Effector memory CD4-positive, alpha-beta T cell (primary cell): ENCODE results near the gene GPI.
A peak's percentile ranks its signal among the peaks of the same experiment; 100 is the strongest.

ENCODE experiments used
- DNase-seq, 3 donors: peaks; one replicate each; pipeline ENCODE4 v3.0.0-alpha.2; 2020
- H3K27ac ChIP-seq: 2 replicates; pipeline ENCODE4 v1.7.0; 2013; ENCODE audit warnings: mild to moderate bottlenecking, low read length, moderate library complexity; ENCODE audit not compliant: insufficient read depth, poor library complexity, severe bottlenecking
- H3K27me3 ChIP-seq: replicated peaks from 2 replicates; pipeline ENCODE4 v1.7.0; 2013; ENCODE audit warnings: mild to moderate bottlenecking, low read length; ENCODE audit not compliant: insufficient read depth, control insufficient read depth, poor library complexity, severe bottlenecking
- H3K36me3 ChIP-seq: 2 replicates; pipeline ENCODE4 v1.7.0; 2013; ENCODE audit warnings: mild to moderate bottlenecking, low read length, moderate library complexity; ENCODE audit not compliant: control insufficient read depth, insufficient read depth
- H3K4me1 ChIP-seq: 2 replicates; pipeline ENCODE4 v1.7.0; 2013; ENCODE audit warnings: low read length, mild to moderate bottlenecking; ENCODE audit not compliant: control insufficient read depth, insufficient read depth, poor library complexity, severe bottlenecking
- H3K4me3 ChIP-seq: 2 replicates; pipeline ENCODE4 v1.7.0; 2013; ENCODE audit warnings: low read length, low read depth, mild to moderate bottlenecking; ENCODE audit not compliant: insufficient read depth, poor library complexity, severe bottlenecking
- H3K9me3 ChIP-seq: 2 replicates; pipeline ENCODE4 v1.7.0; 2013; ENCODE audit warnings: mild to moderate bottlenecking, low read length, moderate library complexity; ENCODE audit not compliant: control insufficient read depth

Gene GPI

GRCh38 chr19:34337739-34338138 lies 27.3 kb upstream of the GPI start:
- Histone ChIP-seq H3K36me3 (peaks cover 57% of the 10 kb centered on the region), H3K4me1 (peaks cover 2% of the 10 kb centered on the region)

DNA sequence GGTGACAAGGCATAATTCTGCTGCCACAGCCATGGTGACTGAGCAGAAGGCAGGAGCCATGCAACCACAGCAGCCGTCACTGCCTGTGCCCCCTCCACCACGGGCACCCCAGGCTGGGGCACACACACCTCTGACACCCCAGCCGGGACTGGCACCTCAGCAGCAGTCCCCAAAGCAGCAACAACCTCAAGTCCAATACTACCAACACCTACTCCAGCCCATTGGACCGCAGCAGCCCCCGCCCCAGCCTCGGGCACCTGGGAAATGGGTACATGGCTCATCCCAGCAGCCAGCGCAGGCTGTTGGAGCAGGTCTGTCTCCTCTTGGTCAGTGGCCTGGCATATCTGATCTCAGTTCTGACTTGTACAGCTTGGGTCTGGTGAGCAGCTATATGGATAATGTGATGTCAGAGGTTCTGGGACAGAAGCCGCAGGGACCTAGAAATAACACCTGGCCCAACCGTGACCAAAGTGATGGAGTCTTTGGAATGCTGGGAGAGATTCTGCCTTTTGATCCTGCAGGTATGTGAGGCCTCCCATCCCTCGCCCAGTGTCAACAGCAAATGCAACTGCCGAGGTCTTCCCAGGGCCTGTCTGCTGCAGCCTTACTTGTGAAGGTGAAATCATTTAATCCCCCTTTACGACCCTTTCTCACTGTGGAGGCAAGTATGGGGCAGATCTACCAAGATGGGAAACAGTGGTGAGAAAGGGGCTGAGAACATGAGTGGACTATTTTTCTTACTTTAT lies 22.9 kb upstream of the GPI start:
- Histone ChIP-seq H3K27ac (no peak overlapping the region), H3K27me3 (no peaks in the 10 kb centered on the region), H3K4me1 (no peaks in the 10 kb centered on the region), H3K9me3 (no peaks in the 10 kb centered on the region), H3K4me3 (no peak overlapping the region), H3K36me3 (peaks cover 55% of the 10 kb centered on the region)
- DNase-seq: no peak

More at GRCh38 chr19:34337739-34338138, 27.3 kb upstream of the GPI start:
- Histone ChIP-seq H3K4me3 (no peak overlapping the region), H3K27me3 (no peaks in the 10 kb centered on the region), H3K27ac (no peak overlapping the region), H3K9me3 (no peaks in the 10 kb centered on the region)
- no peak for DNase-seq

- Histone ChIP-seq H3K4me1 (no peaks in the 10 kb centered on the region), H3K27ac (no peak overlapping the region), H3K4me3 (no peak overlapping the region), H3K36me3 (peaks cover 46% of the 10 kb centered on the region), H3K9me3 (no peaks in the 10 kb centered on the region), H3K27me3 (no peaks in the 10 kb centered on the region)
- no peak for DNase-seq
Measured at GRCh38 chr19:34343751-34344150, 21.2 kb upstream of the GPI start.

DNA sequence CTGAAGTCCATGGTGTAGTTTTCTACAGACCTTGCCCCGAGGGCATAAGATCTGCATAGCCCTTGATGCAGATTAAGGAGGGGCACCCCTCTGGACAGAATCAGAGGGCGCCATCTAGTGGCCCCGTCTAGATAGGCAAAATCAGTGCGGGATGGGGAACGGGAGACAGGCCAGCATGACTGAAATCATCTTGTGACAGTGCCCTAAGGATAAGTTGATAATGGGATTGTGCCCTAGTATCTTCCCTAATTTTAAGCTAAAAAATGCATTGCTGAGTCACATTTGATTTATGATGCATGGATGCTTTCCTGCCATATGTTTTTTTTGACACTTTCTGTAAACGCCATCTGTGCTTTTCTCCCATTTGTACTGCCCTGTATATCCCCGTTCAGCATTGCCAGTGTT lies 19.0 kb upstream of the GPI start:
- peaks cover 26% of the 10 kb centered on the region for H3K36me3 ChIP-seq

DNA sequence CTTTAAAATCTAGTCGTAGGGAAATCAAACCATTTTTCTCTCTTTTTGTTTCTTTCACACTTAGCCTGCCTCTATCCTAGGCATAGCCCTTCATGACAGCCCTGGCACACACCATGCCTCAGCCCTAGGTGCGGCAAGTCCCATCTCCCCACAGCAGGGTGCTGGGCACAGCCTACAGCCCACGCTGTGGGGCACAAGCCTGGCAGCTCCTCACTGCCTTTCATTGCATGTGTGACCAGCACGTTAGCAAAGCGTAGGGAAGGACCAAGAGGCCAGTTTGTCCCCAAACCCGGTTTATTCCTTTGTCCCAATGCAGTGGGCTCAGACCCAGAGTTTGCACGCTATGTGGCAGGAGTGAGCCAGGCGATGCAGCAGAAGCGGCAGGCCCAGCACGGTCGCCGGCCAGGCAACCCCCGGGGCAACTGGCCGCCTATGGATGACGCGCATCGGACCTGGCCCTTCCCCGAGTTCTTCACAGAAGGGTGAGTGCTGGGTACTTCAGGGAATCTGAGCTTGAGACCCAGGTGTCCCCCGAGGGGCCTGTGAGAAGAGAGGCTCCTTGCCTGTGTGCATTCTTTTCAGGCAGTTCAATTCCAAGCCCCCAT lies 17.3 kb upstream of the GPI start:
- Histone ChIP-seq H3K9me3 (no peaks in the 10 kb centered on the region), H3K4me1 (peaks cover 25% of the 10 kb centered on the region), H3K36me3 (peaks cover 17% of the 10 kb centered on the region), H3K27me3 (no peaks in the 10 kb centered on the region), H3K27ac (no peak overlapping the region), H3K4me3 (no peak overlapping the region)
- DNase-seq: no peak

More for the DNA sequence above, 19.0 kb upstream of the GPI start:
- Histone ChIP-seq H3K9me3 (no peaks in the 10 kb centered on the region), H3K27me3 (no peaks in the 10 kb centered on the region), H3K27ac (no peak overlapping the region), H3K4me3 (no peak overlapping the region), H3K4me1 (peaks cover 17% of the 10 kb centered on the region)
- DNase-seq: peak; percentile 33 to 45 (median 39)

GRCh38 chr19:34348899-34349487 lies 16.0 kb upstream of the GPI start:
- Histone ChIP-seq H3K4me3 (no peak overlapping the region), H3K27me3 (no peaks in the 10 kb centered on the region), H3K9me3 (no peaks in the 10 kb centered on the region), H3K4me1 (peaks cover 25% of the 10 kb centered on the region), H3K36me3 (peaks cover 21% of the 10 kb centered on the region), H3K27ac (no peak overlapping the region)
- no peak for DNase-seq

DNA sequence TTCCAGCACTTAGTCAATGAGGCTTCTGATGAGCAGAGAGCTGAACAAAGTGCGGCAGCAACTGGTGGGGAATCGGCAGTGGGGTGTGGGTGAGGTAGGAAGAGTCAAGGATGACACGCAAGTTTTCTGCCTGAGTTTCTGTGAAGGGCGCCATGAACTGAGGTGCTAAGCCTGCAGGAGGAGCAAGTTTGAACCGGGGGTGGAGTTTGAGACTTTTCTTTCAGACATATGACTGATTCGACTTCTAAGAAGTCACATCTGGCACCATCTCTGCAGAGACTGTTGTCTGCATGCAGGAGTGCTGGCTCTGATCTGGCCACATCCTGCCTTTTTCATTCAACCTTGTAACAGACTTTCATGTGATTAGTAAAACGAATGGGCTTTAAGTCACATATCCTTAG lies 14.8 kb upstream of the GPI start:
- Histone ChIP-seq H3K4me3 (no peak overlapping the region), H3K4me1 (peaks cover 25% of the 10 kb centered on the region), H3K36me3 (peaks cover 27% of the 10 kb centered on the region), H3K27ac (peak overlapping the region; percentile 36), H3K27me3 (no peaks in the 10 kb centered on the region), H3K9me3 (no peaks in the 10 kb centered on the region)
- DNase-seq: peak; percentile 38 to 66 (median 54)

GRCh38 chr19:34351382-34351826 lies 13.6 kb upstream of the GPI start:
- Histone ChIP-seq H3K9me3 (no peaks in the 10 kb centered on the region), H3K27ac (peak overlapping the region; percentile 20), H3K4me3 (no peak overlapping the region), H3K36me3 (peaks cover 28% of the 10 kb centered on the region), H3K27me3 (no peaks in the 10 kb centered on the region), H3K4me1 (peaks cover 25% of the 10 kb centered on the region)
- DNase-seq: peak in 1 of 3 donors; percentile 6

- Histone ChIP-seq H3K36me3 (peaks cover 25% of the 10 kb centered on the region), H3K27ac (no peak overlapping the region)
Measured at GRCh38 chr19:34353546-34353945, 11.4 kb upstream of the GPI start.

GRCh38 chr19:34355201-34355600 lies 9.8 kb upstream of the GPI start:
- Histone ChIP-seq H3K4me1 (peaks cover 24% of the 10 kb centered on the region), H3K9me3 (no peaks in the 10 kb centered on the region), H3K27me3 (no peaks in the 10 kb centered on the region), H3K36me3 (peaks cover 25% of the 10 kb centered on the region), H3K4me3 (no peak overlapping the region), H3K27ac (no peak overlapping the region)
- no peak for DNase-seq

More at GRCh38 chr19:34353546-34353945, 11.4 kb upstream of the GPI start:
- no peaks in the 10 kb centered on the region for H3K27me3 ChIP-seq
- H3K4me1 ChIP-seq: peaks cover 28% of the 10 kb centered on the region
- no peaks in the 10 kb centered on the region for H3K9me3 ChIP-seq
- H3K4me3 ChIP-seq: no peak overlapping the region
- no peak for DNase-seq
